ENCODE results near the gene HYCC2.

HYCC2 gene

GRCh38 chr2:201021914-201022313, 49.6 kb downstream of the HYCC2 start:
- no peak for TF ChIP-seq ZFX (IDR thresholded peaks at IDR 0.05)
- no peak overlapping the region for H3K27ac ChIP-seq

Measured in C4-2B (cell line).